KOPT-K1 (cell line): ENCODE data around the gene ACVR2B.
A peak's percentile ranks its signal among the peaks of the same experiment; 100 is the strongest.

Experiments
- H3K27ac ChIP-seq: fragments of 200-600 bp; sonication (generic); 2 replicates; pipeline ENCODE4 v1.5.1; 2016; ENCODE audit warnings: antibody characterized with exemption, mild to moderate bottlenecking, low read depth, low read length; ENCODE audit not compliant: poor library complexity, severe bottlenecking
- H3K36me3 ChIP-seq: fragments of 200-600 bp; sonication (generic); 2 replicates; pipeline ENCODE4 v1.5.1; 2017; ENCODE audit warnings: antibody characterized with exemption, mild to moderate bottlenecking, low read length, moderate library complexity; ENCODE audit not compliant: insufficient read depth
- H3K9me3 ChIP-seq: fragments of 200-600 bp; sonication (generic); 2 replicates; pipeline ENCODE4 v1.5.1; 2017; ENCODE audit warnings: antibody characterized with exemption, low read length, mild to moderate bottlenecking; ENCODE audit not compliant: insufficient read depth, poor library complexity, severe bottlenecking

Gene ACVR2B

DNA sequence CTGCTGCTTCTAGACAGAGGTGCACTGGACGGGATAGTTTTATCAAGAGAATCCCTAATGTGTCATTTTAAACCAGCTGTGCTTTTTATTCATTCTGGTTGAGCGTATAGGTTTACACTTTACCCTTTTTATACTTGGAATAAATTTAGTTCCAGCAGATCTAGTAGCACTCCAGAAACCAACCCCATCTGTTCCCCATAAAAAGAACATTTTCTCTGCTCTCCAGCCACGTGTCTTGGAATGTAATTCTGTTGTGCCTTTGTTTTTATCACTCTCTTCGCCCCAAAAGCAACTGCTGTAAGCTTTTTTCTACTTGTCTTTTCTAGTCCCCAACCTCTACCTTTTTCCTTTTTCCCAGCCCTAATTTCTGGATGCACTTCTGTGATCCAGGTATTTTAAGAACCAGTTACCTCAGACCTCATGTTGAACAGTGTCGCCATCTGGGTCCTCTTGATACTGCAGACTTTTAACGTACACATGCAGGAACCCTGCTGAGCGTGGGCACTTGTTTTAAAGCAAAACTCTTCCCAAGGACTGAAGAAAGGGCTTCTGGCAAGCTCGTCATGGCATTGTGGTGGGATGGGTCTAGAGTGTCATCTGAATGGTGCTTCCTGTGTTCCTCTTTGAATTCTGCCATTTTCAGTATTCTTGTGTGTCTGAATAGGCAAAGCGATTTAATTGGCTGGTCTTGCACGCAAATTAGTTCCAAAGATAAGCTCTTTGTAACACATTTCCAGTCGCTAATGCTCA is 36.8 kb downstream of the ACVR2B start:
- Histone ChIP-seq H3K27ac (no peak overlapping the region), H3K36me3 (peaks cover 14% of the 10 kb centered on the region), H3K9me3 (no peaks in the 10 kb centered on the region)

DNA sequence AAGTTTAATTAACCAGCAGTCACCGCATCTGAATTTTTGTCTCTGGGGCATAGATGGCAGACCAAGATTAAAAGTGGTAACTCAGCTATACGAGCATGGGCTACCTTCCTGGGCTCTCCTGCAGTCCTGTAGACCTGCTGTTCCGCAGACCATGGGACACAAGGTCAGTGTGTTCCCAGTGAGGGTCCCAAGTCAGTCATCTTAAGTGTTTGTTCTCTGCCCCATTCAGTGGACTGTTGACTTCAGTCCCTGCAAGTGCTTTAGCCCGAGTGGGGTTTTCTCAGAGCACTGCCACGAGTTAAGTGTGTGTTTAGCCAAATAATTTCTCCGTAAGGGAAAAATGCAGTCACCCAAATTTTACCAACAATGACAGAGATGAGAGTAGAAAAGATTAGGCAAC is 37.5 kb downstream of the ACVR2B start:
- no peak overlapping the region for H3K27ac ChIP-seq
- peaks cover 9% of the 10 kb centered on the region for H3K36me3 ChIP-seq
- no peaks in the 10 kb centered on the region for H3K9me3 ChIP-seq

DNA sequence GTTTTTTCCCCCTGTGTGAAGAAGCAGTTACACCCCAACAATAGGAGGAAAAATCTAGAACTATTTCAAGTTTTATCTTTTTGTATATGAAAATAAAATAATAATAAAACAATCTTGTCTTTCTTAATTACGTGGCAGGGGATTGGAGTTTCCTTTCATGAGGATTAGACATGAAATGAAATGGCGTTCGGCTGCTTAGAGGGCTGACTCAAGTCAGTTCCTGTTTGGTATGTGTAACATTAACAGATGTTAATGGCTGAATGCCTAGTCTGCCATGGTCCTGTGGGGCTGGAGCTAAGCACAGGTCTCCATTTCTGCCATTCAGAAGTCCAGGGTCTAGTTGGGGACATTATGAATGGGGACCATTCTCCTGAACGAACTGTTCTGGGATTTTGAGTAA is 39.3 kb downstream of the ACVR2B start:
- no peaks in the 10 kb centered on the region for H3K9me3 ChIP-seq
- no peak overlapping the region for H3K27ac ChIP-seq
- H3K36me3 ChIP-seq = peaks cover 5% of the 10 kb centered on the region

DNA sequence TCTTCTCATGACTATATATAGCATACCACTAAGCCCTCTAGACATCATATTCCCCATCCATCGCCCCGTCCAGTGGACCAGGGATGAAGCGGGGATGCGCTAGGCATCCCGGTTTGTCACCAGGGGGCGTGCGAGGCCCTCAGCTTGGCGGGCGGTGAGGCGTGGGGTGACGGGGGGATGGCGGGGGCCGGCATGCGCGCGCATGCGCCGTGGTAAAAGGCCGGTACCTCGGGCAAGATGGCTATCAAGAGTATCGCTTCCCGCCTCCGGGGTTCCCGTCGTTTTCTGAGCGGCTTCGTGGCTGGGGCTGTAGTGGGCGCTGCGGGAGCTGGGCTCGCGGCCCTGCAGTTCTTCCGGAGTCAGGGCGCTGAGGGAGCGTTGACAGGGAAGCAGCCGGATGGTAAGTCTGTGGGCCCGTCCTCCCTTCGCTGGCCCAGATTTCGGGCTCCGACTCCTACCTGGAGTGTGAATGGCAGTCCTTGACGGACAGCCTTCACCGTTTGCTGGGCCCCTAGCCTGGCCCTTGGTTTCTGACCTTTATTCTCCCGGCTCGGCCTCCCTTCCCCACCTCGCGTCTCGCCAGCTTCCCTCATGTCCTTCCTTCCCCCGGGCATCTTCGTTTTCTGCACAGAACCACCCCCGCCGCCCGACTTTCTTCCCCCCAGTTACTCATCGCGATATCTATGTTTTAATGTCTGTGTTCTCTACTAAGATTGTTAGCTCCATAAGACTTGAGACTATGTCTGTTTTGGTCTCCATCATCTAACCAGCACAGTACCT is 42.6 kb downstream of the ACVR2B start, which contains the start of gene EXOG:
Gene EXOG (plus strand): TSS at position 210 of the 780 bp plus-strand sequence. CDS start 28 bp downstream, at position 238.
- no peaks in the 10 kb centered on the region for H3K9me3 ChIP-seq
- H3K27ac ChIP-seq = peak within 1 kb of the TSS; percentile 74
- peaks cover 35% of the 10 kb centered on the region for H3K36me3 ChIP-seq

DNA sequence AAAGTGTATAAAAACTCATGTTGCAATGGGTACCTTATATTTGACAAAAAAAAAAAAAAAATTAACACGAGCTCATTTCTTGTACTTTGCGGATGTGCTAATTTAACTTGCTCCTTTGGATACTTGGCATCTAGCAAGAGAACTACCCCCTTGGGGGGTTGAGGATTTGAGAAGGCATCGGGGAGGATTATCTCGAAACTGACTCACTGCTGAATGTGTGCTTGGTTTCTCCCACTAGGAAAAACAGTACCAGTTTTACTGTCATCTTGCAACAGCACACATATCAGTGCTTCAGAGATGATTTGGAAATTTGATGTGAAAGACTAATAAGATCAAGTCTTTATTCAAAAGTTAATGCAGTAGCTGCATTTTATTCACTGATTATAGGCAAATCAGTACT is 43.3 kb downstream of the ACVR2B start:
- Histone ChIP-seq H3K9me3 (no peaks in the 10 kb centered on the region), H3K36me3 (peaks cover 42% of the 10 kb centered on the region), H3K27ac (peak overlapping the region; percentile 74)

DNA sequence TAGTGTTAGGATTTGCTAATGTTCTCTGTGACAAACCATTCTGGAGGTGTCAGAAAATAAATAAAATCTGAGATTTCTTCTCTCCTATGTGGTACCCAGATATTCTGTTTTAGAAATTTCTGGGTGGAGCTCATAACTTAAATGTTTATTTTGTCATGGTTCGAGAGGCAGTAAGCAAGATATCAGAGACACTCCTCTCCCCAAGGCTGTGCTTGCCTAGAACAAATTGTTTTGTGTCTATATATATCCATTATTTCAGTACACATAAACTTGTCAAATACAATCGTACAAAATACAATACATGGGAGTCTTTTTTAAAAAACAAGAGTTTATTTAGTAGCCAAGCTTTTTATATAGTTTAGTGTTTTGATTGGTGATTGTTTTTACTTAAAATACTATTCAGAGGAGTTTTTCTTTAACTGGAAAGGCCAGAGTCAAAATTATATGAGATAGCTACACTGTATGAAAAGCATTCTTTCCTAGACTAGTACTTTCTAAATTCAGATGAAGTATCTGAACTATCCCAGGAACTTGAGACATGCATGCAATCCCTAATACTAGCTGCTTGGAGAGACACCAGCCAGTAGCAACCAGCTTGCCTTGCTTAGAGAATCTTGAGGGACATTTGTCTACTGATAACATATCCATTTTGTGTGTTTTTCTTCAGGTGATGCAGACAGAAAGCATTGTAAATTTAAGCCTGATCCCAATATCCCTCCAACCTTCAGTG is 47.2 kb downstream of the ACVR2B start:
- H3K27ac ChIP-seq = no peak overlapping the region
- H3K36me3 ChIP-seq = peaks cover 81% of the 10 kb centered on the region
- no peaks in the 10 kb centered on the region for H3K9me3 ChIP-seq

DNA sequence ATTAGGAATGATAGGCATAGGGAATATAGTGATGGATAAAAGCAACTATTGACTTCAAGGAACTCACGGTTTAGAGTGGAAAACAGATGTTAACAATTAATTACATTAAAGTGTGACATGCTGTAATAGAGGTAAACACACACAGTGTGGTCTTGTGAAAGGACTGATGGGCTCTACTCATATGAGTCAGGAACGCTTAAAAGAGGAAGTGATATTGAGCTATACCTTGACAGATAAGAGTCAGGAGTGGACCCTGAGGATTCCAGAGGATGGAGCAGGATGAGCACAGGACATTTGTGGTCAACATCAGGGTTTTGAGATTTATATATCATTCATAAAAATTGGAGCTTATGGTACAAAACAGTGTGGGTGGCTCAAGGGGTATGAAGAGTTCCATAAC is 53.4 kb downstream of the ACVR2B start:
- Histone ChIP-seq H3K36me3 (peaks cover 94% of the 10 kb centered on the region), H3K9me3 (no peaks in the 10 kb centered on the region), H3K27ac (no peak overlapping the region)

DNA sequence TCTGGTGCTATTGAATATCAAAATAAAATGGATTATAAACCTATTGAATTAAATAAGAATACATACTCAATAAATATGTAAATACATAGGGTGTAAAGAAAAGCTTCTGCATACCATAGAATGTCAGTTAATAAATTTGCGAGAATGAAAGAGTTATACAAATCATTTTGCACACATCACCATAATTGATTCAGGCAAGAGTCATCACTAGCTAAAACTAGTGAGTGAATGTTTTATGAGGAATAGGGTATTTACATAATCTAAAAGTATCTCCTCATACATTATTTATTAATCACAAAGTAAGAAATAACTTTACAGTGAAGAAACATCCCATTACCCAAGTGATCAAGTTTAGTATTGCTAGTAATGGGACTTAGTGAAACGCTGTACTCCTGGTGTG is 56.0 kb downstream of the ACVR2B start:
- no peaks in the 10 kb centered on the region for H3K9me3 ChIP-seq
- H3K36me3 ChIP-seq = peaks cover 89% of the 10 kb centered on the region
- H3K27ac ChIP-seq = no peak overlapping the region

DNA sequence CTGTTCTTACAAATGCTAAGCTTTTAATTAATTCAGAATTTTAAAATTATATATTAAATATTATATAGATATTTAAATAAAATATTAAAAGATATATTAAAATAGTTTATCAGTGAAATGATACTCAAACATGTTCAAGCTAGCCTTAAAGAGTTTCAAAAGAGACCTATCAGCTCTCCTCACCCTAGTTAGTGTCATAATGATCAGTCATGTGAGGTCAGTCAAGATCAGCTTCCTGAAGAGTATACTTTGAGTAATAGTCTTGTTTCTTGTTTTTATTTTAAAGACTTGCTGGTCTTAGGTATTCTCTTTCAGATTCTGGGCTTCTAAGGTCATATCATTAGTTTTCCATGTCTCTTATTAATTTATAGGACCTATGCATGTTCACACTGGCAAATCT is 56.9 kb downstream of the ACVR2B start:
- no peak overlapping the region for H3K27ac ChIP-seq
- no peaks in the 10 kb centered on the region for H3K9me3 ChIP-seq
- H3K36me3 ChIP-seq = peaks cover 88% of the 10 kb centered on the region

DNA sequence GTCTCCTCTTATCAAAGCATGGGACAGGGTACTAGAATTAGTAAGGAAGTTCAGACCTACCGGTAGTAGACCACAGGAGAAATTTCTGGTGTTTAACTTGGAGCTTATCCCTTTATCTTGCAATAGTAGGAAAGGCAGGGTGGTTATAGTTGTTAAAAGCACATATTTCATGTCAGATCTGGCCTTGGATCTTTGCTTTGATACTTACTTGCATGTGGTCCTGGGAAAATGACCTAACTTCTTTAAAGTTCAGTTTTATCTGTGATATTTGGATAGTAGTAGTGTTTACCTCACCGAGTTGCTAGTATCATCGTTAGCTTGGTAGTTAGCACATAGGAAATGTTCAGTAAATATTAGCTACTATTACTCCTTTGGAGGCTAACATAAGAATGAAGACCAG is 57.9 kb downstream of the ACVR2B start:
- Histone ChIP-seq H3K36me3 (peaks cover 84% of the 10 kb centered on the region), H3K9me3 (no peaks in the 10 kb centered on the region), H3K27ac (no peak overlapping the region)

DNA sequence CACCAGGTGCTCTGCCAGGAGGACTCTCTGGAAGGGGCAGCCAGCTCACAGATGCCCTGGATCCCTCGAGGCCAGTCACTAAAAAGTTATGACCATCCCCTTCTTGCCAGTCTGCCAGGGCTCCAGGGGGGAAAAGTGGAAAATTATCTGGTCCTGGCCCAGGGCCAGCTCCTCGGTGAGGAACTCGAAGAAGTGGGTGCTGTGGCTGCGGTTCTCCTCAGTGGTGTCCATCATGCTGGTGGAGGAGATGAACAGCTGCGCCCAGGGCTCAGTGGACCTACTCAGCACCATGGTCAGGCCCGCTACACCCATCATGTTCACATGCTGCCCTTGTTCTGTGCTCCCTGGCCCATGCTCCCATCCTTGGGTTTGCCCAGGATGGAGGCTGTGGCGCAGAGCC is 61.7 kb downstream of the ACVR2B start:
- no peak overlapping the region for H3K27ac ChIP-seq
- H3K9me3 ChIP-seq = no peaks in the 10 kb centered on the region
- H3K36me3 ChIP-seq = peaks cover 65% of the 10 kb centered on the region

DNA sequence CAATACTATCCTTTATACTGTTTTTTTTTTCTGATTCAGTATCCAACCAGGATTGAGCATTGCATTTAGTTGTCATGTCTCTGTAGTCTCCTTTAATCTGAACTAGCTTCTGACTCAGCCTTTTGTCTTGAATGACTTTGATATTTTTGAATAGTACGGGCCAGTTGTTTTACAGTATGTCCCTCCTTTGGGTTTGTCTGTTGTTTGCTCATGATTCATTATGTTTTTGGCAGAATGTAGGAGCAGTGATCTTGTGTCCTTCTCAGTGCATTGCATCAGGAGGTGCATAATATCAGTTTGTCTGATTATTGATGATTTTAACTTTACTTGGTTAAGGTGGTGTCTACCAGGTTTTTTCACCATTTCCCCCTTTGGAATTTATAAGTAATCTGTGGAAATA is 63.0 kb downstream of the ACVR2B start:
- H3K36me3 ChIP-seq = peaks cover 64% of the 10 kb centered on the region
- H3K27ac ChIP-seq = no peak overlapping the region

DNA sequence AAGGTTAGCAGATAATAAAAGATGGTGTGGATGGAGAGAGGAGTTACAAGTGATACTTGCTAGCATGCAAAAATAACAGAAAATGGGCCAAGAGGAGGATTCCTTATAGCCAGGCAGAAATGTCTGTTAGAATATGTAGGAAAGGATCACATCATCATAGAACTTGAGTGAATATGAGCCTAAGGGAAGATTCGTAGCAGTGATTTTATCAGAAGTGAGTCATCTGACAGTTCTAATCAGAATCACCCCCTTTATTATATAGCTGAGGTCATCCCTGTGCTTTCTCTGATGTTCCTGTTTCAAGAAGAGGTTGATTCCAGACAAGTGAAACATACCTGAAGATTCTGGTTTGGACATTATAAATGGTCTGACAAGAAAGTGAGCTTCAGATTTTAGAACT is 65.3 kb downstream of the ACVR2B start:
- Histone ChIP-seq H3K36me3 (peaks cover 70% of the 10 kb centered on the region), H3K9me3 (no peaks in the 10 kb centered on the region), H3K27ac (no peak overlapping the region)

More for the DNA sequence above, 63.0 kb downstream of the ACVR2B start:
- H3K9me3 ChIP-seq = no peaks in the 10 kb centered on the region

DNA sequence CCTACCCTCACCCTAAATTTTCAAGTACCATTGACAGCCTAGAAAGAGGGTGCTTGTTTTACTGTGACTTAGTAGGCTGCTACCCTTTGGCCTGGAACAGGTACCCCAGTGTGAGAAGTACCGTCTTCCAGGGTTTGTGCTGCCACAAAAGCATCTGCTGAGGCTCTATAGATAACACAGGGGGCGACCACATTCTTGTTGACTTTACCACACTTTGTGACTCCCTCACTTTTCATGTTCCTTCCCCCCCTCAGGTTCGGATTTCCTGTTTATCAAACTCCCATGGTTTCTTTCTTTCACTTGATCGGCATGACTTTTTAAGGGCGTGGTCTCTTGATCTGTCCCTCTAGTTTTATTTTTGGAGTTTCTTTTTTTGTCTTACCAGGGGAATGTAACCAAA is 66.0 kb downstream of the ACVR2B start:
- peaks cover 70% of the 10 kb centered on the region for H3K36me3 ChIP-seq
- peak overlapping the region; percentile 7 for H3K27ac ChIP-seq

DNA sequence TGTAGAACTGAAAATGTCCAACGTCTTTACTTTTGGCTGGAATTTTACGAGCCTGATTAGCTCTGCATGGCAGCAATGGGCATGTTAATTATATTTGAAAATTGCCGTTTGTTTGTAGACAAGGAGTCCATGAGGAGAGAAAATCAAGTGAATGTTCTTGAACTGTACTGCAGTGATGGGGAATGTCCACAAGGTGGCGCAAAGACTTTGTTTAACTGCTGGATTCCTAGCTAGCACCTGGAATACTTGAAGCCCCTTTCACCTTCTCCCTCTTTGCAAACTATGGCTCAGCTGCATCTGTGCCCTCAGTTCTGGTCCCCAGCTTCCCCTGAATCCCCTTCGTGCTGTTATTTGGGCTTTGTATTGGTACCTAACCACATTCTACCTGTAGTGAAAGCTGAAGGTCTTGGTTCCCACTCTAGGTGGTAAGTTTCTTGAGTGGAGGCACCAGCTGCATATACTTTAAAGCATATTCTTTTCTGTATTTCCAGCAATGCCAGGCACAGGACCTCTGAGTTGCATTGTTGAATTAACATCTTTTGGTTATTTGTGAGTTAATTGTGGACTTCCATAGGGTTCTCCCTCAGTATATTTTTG is 67.8 kb downstream of the ACVR2B start:
- Histone ChIP-seq H3K9me3 (no peaks in the 10 kb centered on the region), H3K36me3 (peaks cover 75% of the 10 kb centered on the region), H3K27ac (no peak overlapping the region)

More for the DNA sequence above, 66.0 kb downstream of the ACVR2B start:
- no peaks in the 10 kb centered on the region for H3K9me3 ChIP-seq
